Colonic mucosa (tissue), 4 donors: ENCODE measurements around the gene SCD5. TPM values are rescaled to one million over a fixed set of nuclear protein-coding genes. Genes with fewer than 3 reads are reported as not detected.
"Not testable (repeated sequence)": the region's sequence is repeated elsewhere in the genome, so short reads cannot be mapped to it uniquely, and the experiment has no call there.

Source experiments
- DNase-seq: peaks from one replicate; pipeline ENCODE4 v3.0.0-alpha.2; 2020
- H3K27ac ChIP-seq: fragments of 200-600 bp; one replicate; pipeline ENCODE4 v1.8.0; 2021
- H3K27me3 ChIP-seq: fragments of 200-600 bp; one replicate; pipeline ENCODE4 v1.8.0; 2021
- H3K36me3 ChIP-seq: fragments of 200-600 bp; one replicate; pipeline ENCODE4 v1.8.0; 2021
- H3K4me1 ChIP-seq: fragments of 200-600 bp; one replicate; pipeline ENCODE4 v1.8.0; 2021; ENCODE audit warnings: mild to moderate bottlenecking
- H3K4me3 ChIP-seq: fragments of 200-600 bp; one replicate; pipeline ENCODE4 v1.8.0; 2021
- H3K9ac ChIP-seq, 2 donors: one replicate each; pipeline ENCODE4 v1.7.0; 2013; ENCODE audit warnings: control low read depth in 2 of 2, low read depth in 2 of 2, low read length in 2 of 2
- H3K9me3 ChIP-seq: fragments of 200-600 bp; one replicate; pipeline ENCODE4 v1.8.0; 2021
- CTCF ChIP-seq: fragments of 200-600 bp; IDR thresholded peaks from one replicate; pipeline ENCODE4 v1.8.0; 2022; ENCODE audit warnings: antibody characterized with exemption, mild to moderate bottlenecking
- intact Hi-C: fragments of 100-400 bp; cut with DNase I; formaldehyde crosslinking; loops from one replicate; pipeline ENCODE4 v1.14.1; 2022
- total RNA-seq, 2 donors: library from RNA; stranded (reverse); fragmentation: NEBNext Ultra II Directional in 1 of 2; extraction: Animal tissue kit (Norgen Biotek cat#: 25700) in 1 of 2; gene quantifications; one replicate each; pipeline ENCODE4 v1.2.1, GENCODE V29; 2021
- donor health status: healthy.
- donor health status: DM: no; HTN: no; CAD: no.
- donor health status: DM: no; HTN: no; CAD: no.

The SCD5 gene
- total RNA-seq = 1 to 10 TPM; 2.8 to 4.4 TPM

GRCh38 chr4:82798168-82799005, at the start of gene SCD5:
SCD5 (minus strand) TSS chr4:82798796; CDS start chr4:82798537, 259 bp downstream.
- peak; percentile 63 for DNase-seq
- H3K27ac ChIP-seq = no peak within 1 kb of the TSS
- H3K4me3 ChIP-seq = peak within 1 kb of the TSS; percentile 72
- intact Hi-C loops = no loop called here
- peaks cover 11% of the 10 kb centered on the region for H3K27me3 ChIP-seq
- H3K9me3 ChIP-seq = no peaks in the 10 kb centered on the region
- H3K36me3 ChIP-seq = no peaks in the 10 kb centered on the region
- peak within 1 kb of the TSS in 1 of 2 donors; percentile 66 for H3K9ac ChIP-seq
- no peak for TF ChIP-seq CTCF
- no peaks in the 10 kb centered on the region for H3K4me1 ChIP-seq

DNA sequence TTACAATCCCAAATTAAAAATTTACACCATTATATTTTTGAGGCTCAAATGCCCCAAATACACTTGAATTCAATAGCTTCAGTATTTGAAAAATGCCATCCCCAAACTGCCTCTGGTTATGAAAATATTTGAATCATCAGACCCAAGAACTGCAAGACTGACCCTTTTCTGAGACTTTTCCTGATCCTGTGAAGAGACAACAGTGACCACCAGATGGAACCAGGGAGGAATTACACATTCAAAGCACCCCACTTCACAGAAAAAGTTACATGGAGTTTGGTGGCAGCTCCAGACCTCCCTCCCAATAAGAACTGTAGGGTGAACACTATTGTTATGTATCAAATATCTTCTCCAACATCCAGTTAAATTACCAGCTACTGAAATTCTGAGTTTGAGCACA, 44.0 kb upstream of the SCD5 start:
- H3K9me3 ChIP-seq = no peaks in the 10 kb centered on the region
- no peak overlapping the region for H3K27ac ChIP-seq
- no peak for TF ChIP-seq CTCF
- H3K27me3 ChIP-seq = no peaks in the 10 kb centered on the region
- H3K36me3 ChIP-seq = peaks cover 14% of the 10 kb centered on the region
- intact Hi-C loops = no loop called here
- no peak for DNase-seq
- no peak overlapping the region for H3K4me3 ChIP-seq
- H3K9ac ChIP-seq = no peak overlapping the region
- H3K4me1 ChIP-seq = no peaks in the 10 kb centered on the region

- DNase-seq = no peak
- intact Hi-C loops = no loop called here
- H3K9me3 ChIP-seq = no peaks in the 10 kb centered on the region
- H3K27ac ChIP-seq = no peak overlapping the region
- H3K9ac ChIP-seq = no peak overlapping the region
- H3K36me3 ChIP-seq = peaks cover 14% of the 10 kb centered on the region
- no peak for TF ChIP-seq CTCF
- H3K4me3 ChIP-seq = no peak overlapping the region
- no peaks in the 10 kb centered on the region for H3K27me3 ChIP-seq
- H3K4me1 ChIP-seq = no peaks in the 10 kb centered on the region
These were observed 41.0 kb upstream of the SCD5 start for GRCh38 chr4:82839624-82840023.

- H3K9ac ChIP-seq = no peak overlapping the region
- H3K4me1 ChIP-seq = peaks cover 4% of the 10 kb centered on the region
- H3K36me3 ChIP-seq = no peaks in the 10 kb centered on the region
- no peaks in the 10 kb centered on the region for H3K9me3 ChIP-seq
- TF ChIP-seq CTCF = no peak
- no peak overlapping the region for H3K4me3 ChIP-seq
- DNase-seq = peak; percentile 25
- H3K27me3 ChIP-seq = no peaks in the 10 kb centered on the region
- no peak overlapping the region for H3K27ac ChIP-seq
- intact Hi-C loops = no loop called here
These were observed 35.2 kb upstream of the SCD5 start for GRCh38 chr4:82833696-82834313.

DNA sequence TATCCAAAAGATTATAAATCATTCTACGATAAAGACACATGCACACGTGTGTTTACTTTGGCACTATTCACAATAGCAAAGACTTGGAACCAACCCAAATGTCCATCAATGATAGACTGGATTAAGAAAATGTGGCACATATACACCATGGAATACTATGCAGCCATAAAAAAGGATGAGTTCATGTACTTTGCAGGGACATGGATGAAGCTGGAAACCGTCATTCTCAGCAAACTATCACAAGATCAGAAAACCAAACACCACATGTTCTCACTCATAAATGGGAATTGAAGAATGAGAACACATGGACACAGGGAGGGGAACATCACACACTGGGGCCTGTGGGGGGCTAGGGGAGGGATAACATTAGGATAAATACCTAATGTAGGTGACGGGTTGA, 34.5 kb upstream of the SCD5 start:
- H3K4me3 ChIP-seq, H3K27ac ChIP-seq, H3K4me1 ChIP-seq, H3K27me3 ChIP-seq, H3K9me3 ChIP-seq, H3K9ac ChIP-seq, H3K36me3 ChIP-seq, DNase-seq, intact Hi-C loops: not testable (repeated sequence)

- no peaks in the 10 kb centered on the region for H3K9me3 ChIP-seq
- peaks cover 36% of the 10 kb centered on the region for H3K36me3 ChIP-seq
- DNase-seq = no peak
- no peak overlapping the region for H3K4me3 ChIP-seq
- H3K27ac ChIP-seq = no peak overlapping the region
- intact Hi-C loops = loop anchor here (10.0 kb wide), 1 partner anchor 49 kb away; no protein-coding TSS in a partner anchor
- H3K4me1 ChIP-seq = no peaks in the 10 kb centered on the region
- H3K27me3 ChIP-seq = no peaks in the 10 kb centered on the region
- no peak for TF ChIP-seq CTCF
- H3K9ac ChIP-seq = no peak overlapping the region
These were observed 26.8 kb upstream of the SCD5 start for GRCh38 chr4:82825425-82825824.
